ENCODE data around the gene APH1B.
A peak's percentile ranks its signal among the peaks of the same experiment; 100 is the strongest.

APH1B gene

GRCh38 chr15:63277893-63278456 lies 570 bp downstream of the APH1B start:
- Histone ChIP-seq H3K4me1 (ENCODE audit: control insufficient read depth, insufficient read depth, low read length) (peaks cover 14% of the 10 kb centered on the region), H3K27me3 (ENCODE audit: control insufficient read depth, insufficient read depth, low read length) (peaks cover 14% of the 10 kb centered on the region; the same call in 1 of the 2 replicates), H3K27ac (ENCODE audit: low read depth, low read length) (peak overlapping the region; percentile 21), H3K4me3 (ENCODE audit: low read depth, low read length) (peak overlapping the region; percentile 89), H3K9me3 (ENCODE audit: control insufficient read depth, insufficient read depth, low read length) (peaks cover 3% of the 10 kb centered on the region; the same call in 1 of the 2 replicates), H3K36me3 (ENCODE audit: control insufficient read depth, insufficient read depth, low read length) (peaks cover 9% of the 10 kb centered on the region), H3K9ac (ENCODE audit: low read depth, low read length) (peak overlapping the region; percentile 75)

- no peak overlapping the region for H3K27ac ChIP-seq (ENCODE audit: low read depth, low read length)
- peaks cover 18% of the 10 kb centered on the region for H3K36me3 ChIP-seq (ENCODE audit: control insufficient read depth, insufficient read depth, low read length)
These were observed 5.7 kb downstream of the APH1B start for GRCh38 chr15:63283126-63283525.

GRCh38 chr15:63284335-63284734 lies 6.9 kb downstream of the APH1B start:
- H3K9ac ChIP-seq (ENCODE audit: low read depth, low read length): no peak overlapping the region
- H3K27ac ChIP-seq (ENCODE audit: low read depth, low read length): no peak overlapping the region
- H3K4me1 ChIP-seq (ENCODE audit: control insufficient read depth, insufficient read depth, low read length): no peaks in the 10 kb centered on the region
- peaks cover 18% of the 10 kb centered on the region for H3K36me3 ChIP-seq (ENCODE audit: control insufficient read depth, insufficient read depth, low read length)
- H3K4me3 ChIP-seq (ENCODE audit: low read depth, low read length): no peak overlapping the region
- no peaks in the 10 kb centered on the region for H3K27me3 ChIP-seq (ENCODE audit: control insufficient read depth, insufficient read depth, low read length)
- no peaks in the 10 kb centered on the region for H3K9me3 ChIP-seq (ENCODE audit: control insufficient read depth, insufficient read depth, low read length)

More at GRCh38 chr15:63283126-63283525, 5.7 kb downstream of the APH1B start:
- Histone ChIP-seq H3K27me3 (ENCODE audit: control insufficient read depth, insufficient read depth, low read length) (no peaks in the 10 kb centered on the region), H3K4me1 (ENCODE audit: control insufficient read depth, insufficient read depth, low read length) (no peaks in the 10 kb centered on the region), H3K9me3 (ENCODE audit: control insufficient read depth, insufficient read depth, low read length) (no peaks in the 10 kb centered on the region), H3K9ac (ENCODE audit: low read depth, low read length) (no peak overlapping the region), H3K4me3 (ENCODE audit: low read depth, low read length) (no peak overlapping the region)

- no peaks in the 10 kb centered on the region for H3K4me1 ChIP-seq (ENCODE audit: control insufficient read depth, insufficient read depth, low read length)
- peaks cover 9% of the 10 kb centered on the region; the same call in 1 of the 2 replicates for H3K36me3 ChIP-seq (ENCODE audit: control insufficient read depth, insufficient read depth, low read length)
- H3K27me3 ChIP-seq (ENCODE audit: control insufficient read depth, insufficient read depth, low read length): no peaks in the 10 kb centered on the region
- no peak overlapping the region for H3K4me3 ChIP-seq (ENCODE audit: low read depth, low read length)
- no peak overlapping the region for H3K9ac ChIP-seq (ENCODE audit: low read depth, low read length)
- H3K27ac ChIP-seq (ENCODE audit: low read depth, low read length): no peak overlapping the region
- H3K9me3 ChIP-seq (ENCODE audit: control insufficient read depth, insufficient read depth, low read length): no peaks in the 10 kb centered on the region
These were observed 9.7 kb downstream of the APH1B start for GRCh38 chr15:63287109-63287508.

- Histone ChIP-seq H3K4me1 (ENCODE audit: control insufficient read depth, insufficient read depth, low read length) (no peaks in the 10 kb centered on the region), H3K27ac (ENCODE audit: low read depth, low read length) (no peak overlapping the region), H3K9ac (ENCODE audit: low read depth, low read length) (no peak overlapping the region), H3K4me3 (ENCODE audit: low read depth, low read length) (no peak overlapping the region), H3K27me3 (ENCODE audit: control insufficient read depth, insufficient read depth, low read length) (no peaks in the 10 kb centered on the region), H3K36me3 (ENCODE audit: control insufficient read depth, insufficient read depth, low read length) (peaks cover 9% of the 10 kb centered on the region; the same call in 1 of the 2 replicates), H3K9me3 (ENCODE audit: control insufficient read depth, insufficient read depth, low read length) (no peaks in the 10 kb centered on the region)
These were observed 10.9 kb downstream of the APH1B start for GRCh38 chr15:63288342-63288741.

- no peaks in the 10 kb centered on the region for H3K27me3 ChIP-seq (ENCODE audit: control insufficient read depth, insufficient read depth, low read length)
- peaks cover 6% of the 10 kb centered on the region; the same call in 1 of the 2 replicates for H3K36me3 ChIP-seq (ENCODE audit: control insufficient read depth, insufficient read depth, low read length)
- H3K9me3 ChIP-seq (ENCODE audit: control insufficient read depth, insufficient read depth, low read length): no peaks in the 10 kb centered on the region
- no peak overlapping the region for H3K4me3 ChIP-seq (ENCODE audit: low read depth, low read length)
- no peak overlapping the region for H3K27ac ChIP-seq (ENCODE audit: low read depth, low read length)
- no peak overlapping the region for H3K9ac ChIP-seq (ENCODE audit: low read depth, low read length)
- no peaks in the 10 kb centered on the region for H3K4me1 ChIP-seq (ENCODE audit: control insufficient read depth, insufficient read depth, low read length)
These were observed 11.5 kb downstream of the APH1B start for GRCh38 chr15:63288778-63289378.

GRCh38 chr15:63291507-63291906 lies 14.1 kb downstream of the APH1B start:
- Histone ChIP-seq H3K4me1 (ENCODE audit: control insufficient read depth, insufficient read depth, low read length) (no peaks in the 10 kb centered on the region), H3K36me3 (ENCODE audit: control insufficient read depth, insufficient read depth, low read length) (no peaks in the 10 kb centered on the region), H3K27me3 (ENCODE audit: control insufficient read depth, insufficient read depth, low read length) (no peaks in the 10 kb centered on the region), H3K27ac (ENCODE audit: low read depth, low read length) (no peak overlapping the region), H3K9ac (ENCODE audit: low read depth, low read length) (no peak overlapping the region), H3K9me3 (ENCODE audit: control insufficient read depth, insufficient read depth, low read length) (no peaks in the 10 kb centered on the region), H3K4me3 (ENCODE audit: low read depth, low read length) (no peak overlapping the region)

GRCh38 chr15:63292241-63292640 lies 14.8 kb downstream of the APH1B start:
- H3K9ac ChIP-seq (ENCODE audit: low read depth, low read length): no peak overlapping the region
- no peaks in the 10 kb centered on the region for H3K27me3 ChIP-seq (ENCODE audit: control insufficient read depth, insufficient read depth, low read length)
- H3K9me3 ChIP-seq (ENCODE audit: control insufficient read depth, insufficient read depth, low read length): no peaks in the 10 kb centered on the region
- no peaks in the 10 kb centered on the region for H3K36me3 ChIP-seq (ENCODE audit: control insufficient read depth, insufficient read depth, low read length)
- H3K4me3 ChIP-seq (ENCODE audit: low read depth, low read length): no peak overlapping the region
- no peak overlapping the region for H3K27ac ChIP-seq (ENCODE audit: low read depth, low read length)
- no peaks in the 10 kb centered on the region for H3K4me1 ChIP-seq (ENCODE audit: control insufficient read depth, insufficient read depth, low read length)

GRCh38 chr15:63292771-63293170 lies 15.4 kb downstream of the APH1B start:
- Histone ChIP-seq H3K4me3 (ENCODE audit: low read depth, low read length) (no peak overlapping the region), H3K9ac (ENCODE audit: low read depth, low read length) (no peak overlapping the region), H3K4me1 (ENCODE audit: control insufficient read depth, insufficient read depth, low read length) (no peaks in the 10 kb centered on the region), H3K9me3 (ENCODE audit: control insufficient read depth, insufficient read depth, low read length) (no peaks in the 10 kb centered on the region), H3K27ac (ENCODE audit: low read depth, low read length) (no peak overlapping the region), H3K36me3 (ENCODE audit: control insufficient read depth, insufficient read depth, low read length) (no peaks in the 10 kb centered on the region), H3K27me3 (ENCODE audit: control insufficient read depth, insufficient read depth, low read length) (no peaks in the 10 kb centered on the region)

- H3K4me3 ChIP-seq (ENCODE audit: low read depth, low read length): no peak overlapping the region
- H3K9me3 ChIP-seq (ENCODE audit: control insufficient read depth, insufficient read depth, low read length): no peaks in the 10 kb centered on the region
- no peak overlapping the region for H3K9ac ChIP-seq (ENCODE audit: low read depth, low read length)
- no peaks in the 10 kb centered on the region for H3K36me3 ChIP-seq (ENCODE audit: control insufficient read depth, insufficient read depth, low read length)
- H3K4me1 ChIP-seq (ENCODE audit: control insufficient read depth, insufficient read depth, low read length): no peaks in the 10 kb centered on the region
- H3K27me3 ChIP-seq (ENCODE audit: control insufficient read depth, insufficient read depth, low read length): no peaks in the 10 kb centered on the region
- no peak overlapping the region for H3K27ac ChIP-seq (ENCODE audit: low read depth, low read length)
These were observed 17.0 kb downstream of the APH1B start for GRCh38 chr15:63294359-63294758.

GRCh38 chr15:63295341-63295740 lies 17.9 kb downstream of the APH1B start:
- H3K27ac ChIP-seq (ENCODE audit: low read depth, low read length): no peak overlapping the region
- no peaks in the 10 kb centered on the region for H3K36me3 ChIP-seq (ENCODE audit: control insufficient read depth, insufficient read depth, low read length)
- no peaks in the 10 kb centered on the region for H3K27me3 ChIP-seq (ENCODE audit: control insufficient read depth, insufficient read depth, low read length)
- no peak overlapping the region for H3K4me3 ChIP-seq (ENCODE audit: low read depth, low read length)
- no peaks in the 10 kb centered on the region for H3K4me1 ChIP-seq (ENCODE audit: control insufficient read depth, insufficient read depth, low read length)
- no peak overlapping the region for H3K9ac ChIP-seq (ENCODE audit: low read depth, low read length)
- no peaks in the 10 kb centered on the region for H3K9me3 ChIP-seq (ENCODE audit: control insufficient read depth, insufficient read depth, low read length)

Data from HUES48 (cell line).